Suprapubic skin (tissue), 4 donors: ENCODE measurements around the gene OTUD6A.

ENCODE experiments used
- CTCF ChIP-seq, 2 donors: fragments of 200-600 bp in 1 of 2; fragments of 450-650 bp in 1 of 2; sonication (generic) in 1 of 2; IDR thresholded peaks; one replicate each; pipeline ENCODE4 v1.5.1; 2016 to 2019; ENCODE audit warnings: antibody characterized with exemption in 2 of 2, mild to moderate bottlenecking in 1 of 2, moderate library complexity in 1 of 2
- EP300 ChIP-seq: sonication (generic); formaldehyde crosslinking; IDR thresholded peaks from one replicate; pipeline ENCODE4 v1.6.1; 2017; ENCODE audit warnings: antibody characterized with exemption
- POLR2A ChIP-seq, 2 donors: fragments of 450-650 bp; IDR thresholded peaks; one replicate each; pipeline ENCODE4 v1.6.1; 2017; ENCODE audit warnings: antibody characterized with exemption in 2 of 2, mild to moderate bottlenecking in 2 of 2, moderate library complexity in 2 of 2
- POLR2AphosphoS5 ChIP-seq, 3 donors: sonication (generic); formaldehyde crosslinking; IDR thresholded peaks; one replicate each; pipeline ENCODE4 v1.6.1; 2017; ENCODE audit warnings: antibody characterized with exemption in 3 of 3

- TF ChIP-seq CTCF (IDR thresholded peaks at IDR 0.05) (peak; percentile 39 to 60), POLR2A (IDR thresholded peaks at IDR 0.05) (no peak), POLR2AphosphoS5 (IDR thresholded peaks at IDR 0.05) (no peak), EP300 (no peak)
Measured at GRCh38 chrX:70030301-70030767, 31.9 kb upstream of the OTUD6A start.
